GM18507 (cell line): ENCODE results near the gene RAB40C.
A peak's percentile ranks its signal among the peaks of the same experiment; 100 is the strongest.

ENCODE experiments used
- DNase-seq: peaks from one replicate; pipeline ENCODE4 v3.0.0; 2011; ENCODE audit warnings: low read depth; ENCODE audit not compliant: insufficient read length; ENCODE audit errors: extremely low spot score
- FAIRE-seq: peaks from 2 replicates; lab custom pipeline; 2011; peaks lifted over from hg19 to GRCh38; lab: Jason Lieb, UNC

Gene RAB40C

GRCh38 chr16:569445-570254 lies 20.2 kb upstream of the RAB40C start, which contains the start of gene PIGQ:
PIGQ (plus strand) TSS chr16:569968; CDS start chr16:574075, 4,107 bp downstream.
- DNase-seq (peak; percentile 86), FAIRE-seq (peak; percentile 48)

DNA sequence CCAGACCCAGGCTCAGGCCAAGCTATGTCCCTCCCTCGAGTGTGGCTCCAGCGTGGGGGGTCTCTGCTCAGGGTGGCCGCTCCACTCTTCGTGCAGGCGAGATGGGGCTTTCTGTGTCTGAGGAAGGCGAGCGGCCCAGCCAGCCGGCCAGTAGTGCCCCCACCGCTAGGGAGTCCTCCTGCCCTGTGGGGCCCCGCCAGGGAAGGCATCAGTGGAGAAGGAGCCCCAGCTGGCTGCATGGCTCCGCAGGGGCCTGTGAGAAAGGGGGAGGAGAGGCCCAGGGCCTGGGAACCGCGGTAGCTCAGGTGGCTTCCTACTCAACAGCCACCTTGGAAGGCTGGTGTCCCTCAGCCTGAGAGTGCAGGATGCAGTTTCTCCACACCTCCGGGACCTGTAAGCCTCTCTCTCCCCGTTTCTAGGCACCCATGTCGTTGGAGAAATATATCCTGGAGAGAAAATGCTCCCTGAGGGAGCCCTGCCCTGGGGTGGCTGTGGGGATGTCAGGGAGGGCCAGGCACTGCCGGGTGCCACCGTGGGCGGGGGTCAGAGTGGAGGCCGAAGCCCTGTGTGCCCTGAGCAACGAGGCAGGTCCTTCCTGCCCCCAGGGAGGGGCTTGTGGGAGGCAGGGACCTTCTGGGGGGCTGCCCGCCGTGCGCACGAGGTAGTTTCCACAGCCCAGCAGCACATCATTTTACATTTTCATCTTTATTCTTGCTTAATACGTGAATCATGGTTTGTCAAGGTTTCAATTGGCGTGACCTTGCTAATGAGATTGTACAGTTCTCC lies 16.8 kb upstream of the RAB40C start:
- FAIRE-seq, result no peak
- no peak for DNase-seq

DNA sequence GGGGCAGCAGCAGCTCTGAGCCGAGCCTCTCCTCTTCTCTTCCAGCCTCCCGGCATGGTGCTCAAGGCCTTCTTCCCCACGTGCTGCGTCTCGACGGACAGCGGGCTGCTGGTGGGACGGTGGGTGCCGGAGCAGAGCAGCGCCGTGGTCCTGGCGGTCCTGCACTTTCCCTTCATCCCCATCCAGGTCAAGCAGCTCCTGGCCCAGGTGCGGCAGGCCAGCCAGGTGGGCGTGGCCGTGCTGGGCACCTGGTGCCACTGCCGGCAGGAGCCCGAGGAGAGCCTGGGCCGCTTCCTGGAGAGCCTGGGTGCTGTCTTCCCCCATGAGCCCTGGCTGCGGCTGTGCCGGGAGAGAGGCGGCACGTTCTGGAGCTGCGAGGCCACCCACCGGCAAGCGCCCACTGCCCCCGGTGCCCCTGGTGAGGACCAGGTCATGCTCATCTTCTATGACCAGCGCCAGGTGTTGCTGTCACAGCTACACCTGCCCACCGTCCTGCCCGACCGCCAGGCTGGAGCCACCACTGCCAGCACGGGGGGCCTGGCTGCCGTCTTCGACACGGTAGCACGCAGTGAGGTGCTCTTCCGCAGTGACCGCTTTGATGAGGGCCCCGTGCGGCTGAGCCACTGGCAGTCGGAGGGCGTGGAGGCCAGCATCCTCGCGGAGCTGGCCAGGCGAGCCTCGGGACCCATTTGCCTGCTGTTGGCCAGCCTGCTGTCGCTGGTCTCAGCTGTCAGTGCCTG lies 15.7 kb upstream of the RAB40C start:
- DNase-seq, result no peak
- FAIRE-seq, result no peak

DNA sequence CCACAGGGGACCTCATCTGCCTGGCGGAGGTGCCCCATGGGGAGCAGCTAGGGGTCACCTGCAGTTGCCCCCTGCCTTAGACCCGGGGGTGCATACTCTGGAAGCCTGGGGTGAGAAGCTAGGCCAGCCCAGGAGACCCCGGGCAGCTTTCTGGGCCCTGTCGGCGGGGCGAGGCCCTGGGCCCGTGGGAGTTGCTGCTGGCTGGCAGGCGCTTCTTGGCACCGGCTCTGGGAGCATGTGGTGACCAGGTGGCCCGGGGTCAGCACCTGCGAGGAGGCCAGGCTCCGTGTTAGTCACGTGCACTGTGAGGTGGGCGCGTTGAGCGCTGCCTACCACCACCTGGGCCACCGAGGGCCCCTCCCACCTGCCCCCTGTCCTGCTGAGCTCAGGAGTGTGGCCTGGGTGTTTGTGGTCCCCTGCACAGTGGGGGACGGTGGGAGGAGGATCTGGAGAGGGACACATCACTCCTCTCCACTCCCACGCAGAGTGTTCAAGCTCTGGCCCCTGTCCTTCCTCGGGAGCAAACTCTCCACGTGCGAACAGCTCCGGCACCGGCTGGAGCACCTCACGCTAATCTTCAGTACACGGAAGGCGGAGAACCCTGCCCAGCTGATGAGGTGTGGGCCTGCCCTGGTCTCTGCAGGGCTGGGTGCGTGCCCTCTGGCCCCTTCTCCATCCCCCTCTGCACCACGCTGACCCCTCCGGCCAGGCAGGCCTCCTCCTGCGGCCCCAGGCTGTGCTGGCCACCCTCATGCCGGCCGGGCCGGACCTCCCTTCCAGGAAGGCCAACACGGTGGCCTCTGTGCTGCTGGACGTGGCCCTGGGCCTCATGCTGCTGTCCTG lies 14.3 kb upstream of the RAB40C start:
- FAIRE-seq (no peak), DNase-seq (no peak)

GRCh38 chr16:576197-576822 lies 13.6 kb upstream of the RAB40C start:
- DNase-seq (no peak), FAIRE-seq (no peak)

- FAIRE-seq (no peak), DNase-seq (no peak)
Measured at GRCh38 chr16:576823-577201, 13.1 kb upstream of the RAB40C start.

- DNase-seq, result no peak
- FAIRE-seq, result no peak
Measured at GRCh38 chr16:577796-578195, 12.1 kb upstream of the RAB40C start.

DNA sequence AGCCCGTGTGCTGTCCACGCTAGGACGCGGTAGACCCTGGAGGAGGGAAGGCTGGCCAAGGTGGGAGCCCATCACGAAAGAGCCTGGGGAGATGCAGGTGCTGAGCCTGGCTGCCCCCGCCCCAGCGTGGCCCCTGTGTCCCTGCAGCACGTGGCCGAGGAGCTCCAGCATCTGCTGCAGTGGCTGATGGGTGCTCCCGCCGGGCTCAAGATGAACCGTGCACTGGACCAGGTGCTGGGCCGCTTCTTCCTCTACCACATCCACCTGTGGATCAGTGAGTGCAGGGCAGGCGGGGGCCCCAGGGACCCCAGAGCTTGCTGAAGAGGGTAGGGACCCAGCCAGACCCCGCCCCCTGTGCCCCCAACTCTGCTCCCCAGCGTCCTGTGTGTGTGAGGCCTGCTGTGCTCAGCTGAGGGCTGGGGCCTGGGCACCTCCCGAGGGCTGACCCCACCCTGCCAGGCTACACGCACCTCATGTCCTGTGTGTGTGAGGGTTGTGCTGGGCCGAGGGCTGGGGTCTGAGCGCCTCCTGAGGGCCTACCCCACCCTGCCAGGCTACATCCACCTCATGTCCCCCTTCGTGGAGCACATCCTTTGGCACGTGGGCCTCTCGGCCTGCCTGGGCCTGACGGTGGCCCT lies 11.5 kb upstream of the RAB40C start:
- no peak for DNase-seq
- FAIRE-seq, result no peak

DNA sequence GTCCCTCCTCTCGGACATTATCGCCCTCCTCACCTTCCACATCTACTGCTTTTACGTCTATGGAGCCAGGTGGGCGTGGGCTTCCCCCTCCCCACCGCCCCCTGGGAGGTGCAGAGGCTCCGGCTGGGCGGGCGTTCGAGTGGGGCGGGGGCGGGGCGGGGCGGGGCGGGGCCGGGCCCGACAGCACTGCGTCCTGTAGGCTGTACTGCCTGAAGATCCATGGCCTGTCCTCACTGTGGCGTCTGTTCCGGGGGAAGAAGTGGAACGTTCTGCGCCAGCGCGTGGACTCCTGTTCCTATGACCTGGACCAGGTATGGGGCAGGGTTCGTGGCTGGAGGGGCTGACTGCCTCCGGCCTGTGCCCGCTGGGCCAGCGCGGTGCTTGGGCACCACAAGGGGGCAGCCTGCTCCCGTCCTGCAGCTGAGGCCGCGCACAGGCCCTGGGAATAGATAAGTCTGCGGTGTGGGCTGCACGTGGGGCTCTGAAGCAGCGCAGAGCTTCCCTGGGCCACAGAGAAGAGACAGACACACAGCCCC lies 10.9 kb upstream of the RAB40C start:
- peak; percentile 72 for FAIRE-seq
- peak; percentile 65 for DNase-seq

DNA sequence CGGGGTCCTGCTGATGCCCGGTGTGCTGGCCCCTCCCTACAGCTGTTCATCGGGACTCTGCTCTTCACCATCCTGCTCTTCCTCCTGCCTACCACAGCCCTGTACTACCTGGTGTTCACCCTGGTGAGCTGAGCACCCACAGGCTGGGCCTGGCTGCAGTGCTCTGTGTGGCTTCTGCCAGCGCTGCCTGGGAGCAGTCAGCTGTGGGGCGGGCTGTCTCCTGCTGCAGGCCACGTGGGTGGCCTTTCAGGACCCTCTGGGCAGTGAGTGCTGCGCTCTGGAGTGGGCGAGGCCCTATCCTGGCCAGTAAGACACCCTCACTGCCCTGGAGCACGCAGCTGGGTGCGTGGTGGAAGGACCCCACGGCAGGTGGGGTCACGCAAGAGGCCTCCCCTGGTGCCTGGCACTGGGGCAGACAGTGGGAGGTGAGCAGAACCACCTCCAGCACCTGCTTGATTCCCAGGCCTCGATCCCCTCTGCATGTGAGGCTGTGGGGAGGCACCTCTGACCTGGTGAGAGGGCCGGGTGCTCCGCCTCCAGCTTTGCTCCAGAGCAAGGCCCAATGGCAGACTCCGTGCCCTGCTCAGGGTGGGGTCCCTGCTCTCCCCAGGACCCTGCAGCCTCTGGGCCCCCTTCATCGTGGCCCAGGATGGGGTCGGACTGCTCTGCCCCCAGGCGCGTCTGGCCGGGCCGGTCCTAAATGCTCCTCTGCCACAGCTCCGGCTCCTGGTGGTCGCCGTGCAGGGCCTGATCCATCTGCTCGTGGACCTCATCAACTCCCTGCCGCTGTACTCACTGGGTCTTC lies 9.5 kb upstream of the RAB40C start:
- no peak for FAIRE-seq
- no peak for DNase-seq

DNA sequence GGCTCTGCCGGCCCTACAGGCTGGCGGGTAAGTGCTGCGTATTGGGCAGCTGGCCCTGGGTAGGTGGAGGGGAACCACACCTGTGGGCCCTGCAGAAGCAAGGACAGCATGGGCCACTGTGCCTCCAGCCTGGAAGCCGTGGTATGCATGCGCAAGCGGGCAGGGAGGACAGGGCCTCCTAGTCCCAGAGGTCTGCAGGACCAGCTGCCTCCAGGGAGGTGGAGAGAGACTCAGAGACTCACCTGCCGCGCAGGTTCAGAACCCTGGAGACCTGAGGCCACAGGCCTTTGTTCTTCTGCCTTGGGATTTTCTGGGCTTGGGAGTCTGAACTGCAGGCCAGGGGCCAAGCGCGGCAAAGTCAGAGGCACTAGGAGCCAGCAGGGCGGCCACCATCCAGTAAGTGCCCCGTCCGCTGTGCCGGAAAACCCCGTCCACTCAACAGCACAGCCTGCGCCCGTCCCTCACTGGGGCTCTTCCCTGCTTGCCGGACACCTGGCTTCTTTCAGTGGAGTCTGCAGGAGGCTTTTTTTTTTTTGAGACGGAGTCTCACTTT lies 8.8 kb upstream of the RAB40C start:
- DNase-seq, result no peak
- no peak for FAIRE-seq

- FAIRE-seq, result no peak
- no peak for DNase-seq
Measured at GRCh38 chr16:582218-582613, 7.7 kb upstream of the RAB40C start.

- FAIRE-seq (no peak), DNase-seq (no peak)
Measured at GRCh38 chr16:582614-583331, 7.1 kb upstream of the RAB40C start.

- no peak for DNase-seq
- FAIRE-seq, result no peak
Measured at GRCh38 chr16:583470-583814, 6.4 kb upstream of the RAB40C start.

DNA sequence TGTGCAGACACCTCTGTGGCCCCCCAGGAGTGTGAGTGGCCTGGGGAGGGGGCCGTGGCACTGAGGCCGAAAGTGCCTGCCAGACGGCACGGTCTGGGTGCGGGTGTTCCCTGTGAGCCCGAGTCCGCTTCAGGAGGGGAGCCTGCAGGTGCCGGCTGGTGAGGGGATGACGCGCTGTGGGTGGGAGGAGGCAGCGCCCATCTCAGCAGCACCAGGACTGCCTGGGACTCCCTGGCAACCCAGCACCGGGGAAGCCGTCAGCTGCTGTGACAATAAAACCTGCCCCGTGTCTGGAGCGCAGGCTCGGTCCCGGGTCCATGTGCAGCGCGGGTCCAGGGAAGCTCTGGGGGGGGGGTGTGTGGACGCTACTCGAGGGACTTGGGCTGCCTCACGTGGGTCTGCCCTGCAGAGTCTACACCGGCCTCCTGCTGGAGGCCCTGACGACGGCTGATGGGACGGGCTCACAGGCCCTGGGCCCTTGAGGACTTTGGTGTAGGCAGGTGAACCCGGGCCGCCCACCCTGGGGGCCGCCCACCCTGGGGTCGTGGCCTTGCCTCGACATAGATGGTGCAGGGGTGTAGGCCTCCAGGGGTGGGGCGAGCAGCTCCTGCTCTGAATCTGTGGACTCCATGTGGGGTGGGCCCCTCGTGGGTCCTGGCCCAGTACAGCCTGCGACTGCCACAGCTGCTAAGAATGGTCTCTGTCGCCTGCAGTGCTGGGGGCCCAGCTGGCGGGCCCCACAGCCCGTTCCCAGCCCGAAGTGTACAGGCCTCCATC lies 5.9 kb upstream of the RAB40C start:
- FAIRE-seq (no peak), DNase-seq (no peak)

DNA sequence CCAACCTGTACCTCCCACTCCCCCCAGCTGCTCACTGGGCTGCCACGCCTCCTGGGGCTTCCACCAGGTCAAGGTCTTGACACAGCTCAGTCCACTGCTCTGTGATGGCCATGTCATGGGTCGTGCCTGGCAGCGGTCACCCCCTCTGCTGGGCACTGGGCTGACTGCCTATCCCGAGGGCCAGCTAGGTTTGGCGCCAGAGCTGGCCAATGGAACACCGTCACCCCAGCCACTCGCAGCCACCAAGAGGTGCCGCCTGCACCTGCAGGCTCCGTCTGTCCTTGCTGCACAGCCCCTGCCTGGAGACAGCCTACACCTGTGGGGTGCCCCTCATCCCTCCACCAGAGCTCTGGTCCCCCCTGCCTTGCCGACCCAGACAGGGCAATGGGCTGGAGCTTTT lies 4.5 kb upstream of the RAB40C start:
- no peak for DNase-seq
- FAIRE-seq, result no peak
